ENCODE results near the gene SOHLH1. TPM values are rescaled to one million over a fixed set of nuclear protein-coding genes. Genes with fewer than 3 reads are reported as not detected.

The SOHLH1 gene
- total RNA-seq, 4 donors from 2014 or later, result not detected

DNA sequence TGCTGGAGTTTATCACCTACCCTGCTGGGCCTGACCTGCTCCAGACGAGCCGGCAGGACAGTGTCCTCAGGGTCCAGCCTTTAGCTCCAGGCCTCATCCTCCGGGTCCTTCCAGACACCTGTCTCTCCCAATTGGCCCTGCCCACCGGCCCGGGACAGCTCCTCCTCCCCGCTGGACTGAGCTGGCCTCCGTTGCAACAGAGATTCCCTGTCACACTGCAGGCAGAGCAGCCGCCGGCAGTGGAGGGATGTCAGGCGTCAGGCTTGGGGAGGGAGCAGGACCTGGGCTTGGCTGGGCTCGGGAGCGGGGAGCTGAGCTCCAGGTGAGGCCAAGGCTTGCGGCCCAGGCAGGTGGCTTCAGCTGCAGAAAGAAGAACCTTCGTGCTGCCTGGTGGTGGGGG lies 4.4 kb upstream of the SOHLH1 start:
- Histone ChIP-seq H3K4me3 (no peak overlapping the region), H3K36me3 (no peaks in the 10 kb centered on the region), H3K9me3 (no peaks in the 10 kb centered on the region), H3K4me1 (peaks cover 11 to 19% (median 16%) of the 10 kb centered on the region in 4 donors), H3K27ac (replicated peaks in 1 of 4) (no peak overlapping the region), H3K27me3 (peaks cover 5 to 98% (median 27%) of the 10 kb centered on the region in 4 donors)
- TF ChIP-seq, protein P1, sequence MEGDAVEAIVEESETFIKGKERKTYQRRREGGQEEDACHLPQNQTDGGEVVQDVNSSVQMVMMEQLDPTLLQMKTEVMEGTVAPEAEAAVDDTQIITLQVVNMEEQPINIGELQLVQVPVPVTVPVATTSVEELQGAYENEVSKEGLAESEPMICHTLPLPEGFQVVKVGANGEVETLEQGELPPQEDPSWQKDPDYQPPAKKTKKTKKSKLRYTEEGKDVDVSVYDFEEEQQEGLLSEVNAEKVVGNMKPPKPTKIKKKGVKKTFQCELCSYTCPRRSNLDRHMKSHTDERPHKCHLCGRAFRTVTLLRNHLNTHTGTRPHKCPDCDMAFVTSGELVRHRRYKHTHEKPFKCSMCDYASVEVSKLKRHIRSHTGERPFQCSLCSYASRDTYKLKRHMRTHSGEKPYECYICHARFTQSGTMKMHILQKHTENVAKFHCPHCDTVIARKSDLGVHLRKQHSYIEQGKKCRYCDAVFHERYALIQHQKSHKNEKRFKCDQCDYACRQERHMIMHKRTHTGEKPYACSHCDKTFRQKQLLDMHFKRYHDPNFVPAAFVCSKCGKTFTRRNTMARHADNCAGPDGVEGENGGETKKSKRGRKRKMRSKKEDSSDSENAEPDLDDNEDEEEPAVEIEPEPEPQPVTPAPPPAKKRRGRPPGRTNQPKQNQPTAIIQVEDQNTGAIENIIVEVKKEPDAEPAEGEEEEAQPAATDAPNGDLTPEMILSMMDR (IDR thresholded peaks at IDR 0.05), result no peak
- TF ChIP-seq POLR2AphosphoS5 (IDR thresholded peaks at IDR 0.05) (no peak), EP300 (IDR thresholded peaks at IDR 0.05) (no peak), POLR2A (IDR thresholded peaks at IDR 0.05; ENCODE audit: low read depth) (no peak)
- no peak for DNase-seq (ENCODE audit: extremely low spot score)
- WGBS, result 42% methylated on average over 2 of the region's 14 CpGs
- intact Hi-C loops (cut with DNase I), result no loop called here

DNA sequence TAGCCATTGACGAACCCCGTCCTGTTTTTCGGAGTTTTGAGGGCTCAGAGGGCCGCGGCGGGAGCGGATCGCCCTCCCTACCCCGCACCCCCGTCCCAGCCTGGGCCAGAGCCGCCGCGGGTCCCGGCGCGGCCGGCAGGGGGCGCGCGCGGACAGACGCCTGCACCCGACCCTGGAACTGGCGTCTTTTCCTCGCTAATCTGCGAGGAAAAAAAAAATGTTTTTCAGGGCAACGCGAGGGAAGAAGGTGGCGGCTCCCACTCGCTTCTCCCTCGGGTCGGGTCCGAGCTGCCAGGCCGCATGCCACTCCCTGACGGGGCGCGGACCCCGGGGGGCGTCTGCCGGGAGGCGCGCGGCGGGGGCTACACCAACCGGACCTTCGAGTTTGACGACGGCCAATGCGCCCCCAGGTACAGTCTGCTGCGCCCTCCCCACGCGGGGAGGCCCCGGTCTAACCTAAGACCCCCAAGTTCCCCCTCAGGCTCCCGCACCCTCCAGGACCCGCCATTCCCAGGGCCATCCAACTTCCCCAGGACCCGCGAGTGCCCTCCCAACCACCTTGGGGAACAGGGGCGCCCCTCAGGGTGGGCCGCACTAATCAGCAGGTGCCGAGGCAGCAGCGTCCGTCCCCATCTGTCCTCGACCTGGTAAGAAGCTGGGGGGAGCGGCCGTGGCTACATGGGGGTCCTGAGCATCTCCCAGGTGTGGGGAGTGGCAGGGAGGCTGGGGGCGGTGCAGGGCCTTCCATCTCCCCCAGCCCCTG lies 2.9 kb upstream of the SOHLH1 start, which contains the start of gene KCNT1:
TSS of gene KCNT1 (plus strand) at position 227 of the 763 bp plus-strand sequence. CDS start at position 301, 74 bp downstream.
- Histone ChIP-seq H3K4me3 (peak within 1 kb of the TSS; percentile 10 to 47 (median 23)), H3K9me3 (no peaks in the 10 kb centered on the region), H3K27me3 (peaks cover 5 to 82% (median 26%) of the 10 kb centered on the region in 4 donors), H3K36me3 (no peaks in the 10 kb centered on the region), H3K27ac (replicated peaks in 1 of 4) (no peak within 1 kb of the TSS), H3K4me1 (peaks cover 11 to 19% (median 16%) of the 10 kb centered on the region in 4 donors)
- DNase-seq (ENCODE audit: extremely low spot score), result no peak
- intact Hi-C loops (cut with DNase I), result no loop called here
- 0% methylated on average over 13 of the region's 66 CpGs for WGBS
- TF ChIP-seq, protein P1 (IDR thresholded peaks at IDR 0.05), result peak; percentile 71 to 98 (median 82)
- TF ChIP-seq EP300 (IDR thresholded peaks at IDR 0.05), result no peak

- WGBS, result 21% methylated on average over 28 of the region's 40 CpGs
- TF ChIP-seq POLR2A (IDR thresholded peaks at IDR 0.05; ENCODE audit: low read depth) (no peak), POLR2AphosphoS5 (IDR thresholded peaks at IDR 0.05) (no peak), EP300 (IDR thresholded peaks at IDR 0.05) (no peak)
- TF ChIP-seq, protein P1 (IDR thresholded peaks at IDR 0.05), result no peak
- peaks cover 11 to 19% (median 16%) of the 10 kb centered on the region in 4 donors for H3K4me1 ChIP-seq
- H3K27ac ChIP-seq (replicated peaks in 1 of 4), result no peak overlapping the region
- no peaks in the 10 kb centered on the region for H3K9me3 ChIP-seq
- no peak for DNase-seq (ENCODE audit: extremely low spot score)
- H3K27me3 ChIP-seq, result peaks cover 5 to 74% (median 24%) of the 10 kb centered on the region in 4 donors
- no peaks in the 10 kb centered on the region for H3K36me3 ChIP-seq
- peak overlapping the region; percentile 10 to 47 (median 23) for H3K4me3 ChIP-seq
- intact Hi-C loops (cut with DNase I), result no loop called here
Observed at GRCh38 chr9:135701067-135701958, 2.0 kb upstream of the SOHLH1 start.

GRCh38 chr9:135700525-135700924 lies 1.2 kb upstream of the SOHLH1 start:
- H3K27me3 ChIP-seq, result peaks cover 5 to 71% (median 24%) of the 10 kb centered on the region in 4 donors
- no peak for TF ChIP-seq EP300 (IDR thresholded peaks at IDR 0.05)
- TF ChIP-seq, protein P1 (IDR thresholded peaks at IDR 0.05), result no peak
- no peak for TF ChIP-seq POLR2A (IDR thresholded peaks at IDR 0.05; ENCODE audit: low read depth)
- no peak for TF ChIP-seq POLR2AphosphoS5 (IDR thresholded peaks at IDR 0.05)
- peaks cover 11 to 19% (median 16%) of the 10 kb centered on the region in 4 donors for H3K4me1 ChIP-seq
- H3K9me3 ChIP-seq, result no peaks in the 10 kb centered on the region
- intact Hi-C loops (cut with DNase I), result no loop called here
- H3K27ac ChIP-seq (replicated peaks in 1 of 4), result no peak overlapping the region
- whole genome bisulfite sequencing, result 75% methylated on average over 13 of the region's 15 CpGs
- no peak for DNase-seq (ENCODE audit: extremely low spot score)
- no peak overlapping the region for H3K4me3 ChIP-seq
- H3K36me3 ChIP-seq, result no peaks in the 10 kb centered on the region

Measured in esophagus muscularis mucosa (tissue), 4 donors.